ENCODE measurements around the gene PDX1.

PDX1 gene

DNA sequence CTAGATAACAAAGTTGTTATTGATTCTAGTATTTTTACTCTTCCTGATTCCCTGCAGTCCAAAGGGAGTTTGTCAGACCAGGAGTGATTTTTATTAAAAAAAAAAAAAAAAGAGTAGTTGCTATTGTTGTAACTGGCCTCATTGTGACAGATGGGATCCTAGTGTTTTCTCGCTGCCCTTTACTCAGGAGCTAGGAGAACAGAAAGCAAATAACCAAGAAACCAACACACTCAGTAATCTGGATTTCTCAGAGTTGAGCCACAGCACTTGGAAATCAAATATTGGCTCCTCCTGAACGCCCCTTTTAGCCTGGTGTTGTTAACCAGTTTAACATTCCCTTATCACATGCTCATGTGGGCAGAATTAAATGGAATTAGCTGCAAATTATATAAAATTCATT, 8.3 kb upstream of the PDX1 start:
- TF ChIP-seq ESRRG (CRISPR knock-in tag; IDR thresholded peaks at IDR 0.05) (no peak), ARNTL (CRISPR knock-in tag; IDR thresholded peaks at IDR 0.05; ENCODE audit: borderline replicate concordance, low read depth) (no peak)
- no peak for ATAC-seq

DNA sequence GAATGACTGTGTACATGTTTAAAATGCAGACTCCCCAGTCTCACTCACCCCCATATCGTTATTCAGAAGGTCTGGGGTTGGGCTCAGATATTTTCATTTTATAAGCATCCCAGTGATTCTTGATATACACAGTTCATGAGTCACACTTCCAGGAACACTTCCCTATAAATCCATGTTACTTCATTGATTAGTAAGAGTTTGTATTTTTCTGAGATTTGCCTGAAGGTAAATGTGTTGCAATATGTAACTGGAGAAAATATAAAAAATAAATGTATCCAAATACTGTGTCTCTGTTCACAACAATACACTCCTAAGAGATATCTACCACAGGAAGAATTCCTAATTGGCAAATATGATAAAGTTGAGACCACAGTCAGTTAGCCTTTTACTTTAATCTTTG, 6.6 kb upstream of the PDX1 start:
- no peak for ATAC-seq
- TF ChIP-seq ISL1 (CRISPR knock-in tag; IDR thresholded peaks at IDR 0.05): no peak
- TF ChIP-seq, protein P1, sequence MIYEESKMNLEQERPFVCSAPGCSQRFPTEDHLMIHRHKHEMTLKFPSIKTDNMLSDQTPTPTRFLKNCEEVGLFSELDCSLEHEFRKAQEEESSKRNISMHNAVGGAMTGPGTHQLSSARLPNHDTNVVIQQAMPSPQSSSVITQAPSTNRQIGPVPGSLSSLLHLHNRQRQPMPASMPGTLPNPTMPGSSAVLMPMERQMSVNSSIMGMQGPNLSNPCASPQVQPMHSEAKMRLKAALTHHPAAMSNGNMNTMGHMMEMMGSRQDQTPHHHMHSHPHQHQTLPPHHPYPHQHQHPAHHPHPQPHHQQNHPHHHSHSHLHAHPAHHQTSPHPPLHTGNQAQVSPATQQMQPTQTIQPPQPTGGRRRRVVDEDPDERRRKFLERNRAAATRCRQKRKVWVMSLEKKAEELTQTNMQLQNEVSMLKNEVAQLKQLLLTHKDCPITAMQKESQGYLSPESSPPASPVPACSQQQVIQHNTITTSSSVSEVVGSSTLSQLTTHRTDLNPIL (CRISPR knock-in tag; IDR thresholded peaks at IDR 0.05; ENCODE audit: low read depth): no peak

DNA sequence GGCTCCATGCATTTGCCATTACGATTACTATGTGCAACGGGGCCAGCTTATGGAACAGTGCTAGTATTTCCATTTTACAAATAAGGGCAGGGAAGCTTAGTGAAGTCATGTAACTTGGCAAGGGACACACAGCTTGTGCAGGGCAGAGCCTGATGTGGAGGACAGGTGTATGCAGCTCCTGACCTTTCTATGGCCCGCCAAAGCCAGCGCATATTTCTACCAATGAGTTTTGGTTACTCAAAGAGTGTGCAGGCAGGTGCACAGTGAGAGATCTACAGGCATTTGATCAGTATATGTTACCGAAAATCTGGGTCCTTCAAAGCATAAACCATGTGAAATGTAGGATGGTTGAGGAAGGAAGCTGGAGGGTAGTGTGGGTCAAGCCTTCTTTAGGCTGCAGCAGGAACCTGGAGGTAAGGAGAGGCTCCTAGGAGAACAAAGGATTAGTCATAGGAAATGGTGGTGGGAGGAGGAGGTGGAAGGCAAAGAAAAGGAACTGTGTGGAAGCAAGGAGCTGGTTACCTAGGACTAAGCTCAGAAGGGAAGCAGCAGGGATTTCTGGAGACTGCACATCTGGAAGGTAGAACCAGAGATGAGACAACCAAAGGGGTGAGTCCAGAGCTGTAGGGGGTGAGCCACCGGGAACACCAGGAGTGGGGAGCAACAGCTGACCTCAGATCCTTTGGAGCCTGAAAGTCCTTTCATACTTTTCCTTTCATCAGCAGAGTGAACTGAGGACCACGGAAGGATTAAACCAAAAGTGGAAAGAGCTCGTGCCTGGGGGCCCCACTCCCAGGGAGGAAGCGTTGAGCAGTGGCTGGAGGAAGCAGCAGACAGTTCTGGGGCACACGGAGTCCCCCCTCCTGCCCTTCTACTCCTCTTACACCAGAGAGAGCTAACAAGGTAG, 4.2 kb upstream of the PDX1 start:
- ATAC-seq: no peak

DNA sequence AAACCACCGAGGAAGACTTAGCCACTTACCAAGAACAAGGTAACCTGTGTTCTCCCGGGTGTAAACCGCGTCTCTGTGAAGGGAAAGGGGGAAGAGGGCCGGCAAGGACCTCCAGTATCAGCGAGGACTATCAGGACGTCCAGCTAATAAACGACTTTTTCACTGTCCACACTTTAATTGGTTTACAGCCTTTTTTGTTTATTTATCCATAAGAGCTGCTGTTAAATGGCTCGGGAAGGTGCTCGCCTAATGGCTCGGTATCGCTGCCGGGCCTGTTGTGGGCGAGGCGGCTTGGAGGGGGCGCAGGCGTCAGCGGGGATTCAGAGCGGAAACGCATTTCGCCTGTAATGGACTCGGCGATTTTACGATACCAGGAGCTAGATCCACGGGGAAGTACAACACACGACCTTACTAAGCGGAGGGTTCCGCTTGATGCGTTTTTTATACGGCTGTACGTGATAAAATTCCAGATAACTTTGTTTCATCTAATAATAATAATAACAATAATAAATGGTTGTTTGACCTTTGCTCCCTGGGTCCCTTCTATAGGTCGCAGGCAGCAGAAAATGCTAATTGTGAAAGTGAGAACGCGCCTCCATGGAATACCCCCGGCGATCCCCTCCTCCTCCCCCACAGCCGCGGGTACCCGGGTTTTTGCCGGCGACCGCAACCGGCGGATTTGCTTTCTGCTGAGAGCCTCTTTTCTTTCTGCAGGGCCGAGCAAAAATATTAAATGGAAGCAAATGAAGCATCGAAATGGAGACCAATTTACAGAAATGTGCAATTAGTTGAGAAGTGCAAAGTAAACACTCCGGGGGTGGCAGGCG, 2.5 kb upstream of the PDX1 start:
- no peak for ATAC-seq

More for the DNA sequence above, 4.2 kb upstream of the PDX1 start:
- no peak for TF ChIP-seq BACH2 (CRISPR knock-in tag; IDR thresholded peaks at IDR 0.05; ENCODE audit: borderline replicate concordance)
- no peak for TF ChIP-seq ESRRG (CRISPR knock-in tag; IDR thresholded peaks at IDR 0.05)
- no peak for TF ChIP-seq ZC3H10 (CRISPR knock-in tag; IDR thresholded peaks at IDR 0.05)
- no peak for TF ChIP-seq TOX (CRISPR knock-in tag; IDR thresholded peaks at IDR 0.05; ENCODE audit: borderline replicate concordance)
- TF ChIP-seq TCF4 (CRISPR knock-in tag; IDR thresholded peaks at IDR 0.05; ENCODE audit: borderline replicate concordance): no peak
- TF ChIP-seq ZFP30 (CRISPR knock-in tag; IDR thresholded peaks at IDR 0.05): no peak
- no peak for TF ChIP-seq ZNF8 (CRISPR knock-in tag; IDR thresholded peaks at IDR 0.05)
- TF ChIP-seq, protein P1 (CRISPR knock-in tag; IDR thresholded peaks at IDR 0.05; ENCODE audit: low read depth): no peak
- no peak for TF ChIP-seq ZNF565 (CRISPR knock-in tag; conservative IDR thresholded peaks at IDR 0.05; ENCODE audit: low read depth)

More for the DNA sequence above, 2.5 kb upstream of the PDX1 start:
- TF ChIP-seq, protein P2, sequence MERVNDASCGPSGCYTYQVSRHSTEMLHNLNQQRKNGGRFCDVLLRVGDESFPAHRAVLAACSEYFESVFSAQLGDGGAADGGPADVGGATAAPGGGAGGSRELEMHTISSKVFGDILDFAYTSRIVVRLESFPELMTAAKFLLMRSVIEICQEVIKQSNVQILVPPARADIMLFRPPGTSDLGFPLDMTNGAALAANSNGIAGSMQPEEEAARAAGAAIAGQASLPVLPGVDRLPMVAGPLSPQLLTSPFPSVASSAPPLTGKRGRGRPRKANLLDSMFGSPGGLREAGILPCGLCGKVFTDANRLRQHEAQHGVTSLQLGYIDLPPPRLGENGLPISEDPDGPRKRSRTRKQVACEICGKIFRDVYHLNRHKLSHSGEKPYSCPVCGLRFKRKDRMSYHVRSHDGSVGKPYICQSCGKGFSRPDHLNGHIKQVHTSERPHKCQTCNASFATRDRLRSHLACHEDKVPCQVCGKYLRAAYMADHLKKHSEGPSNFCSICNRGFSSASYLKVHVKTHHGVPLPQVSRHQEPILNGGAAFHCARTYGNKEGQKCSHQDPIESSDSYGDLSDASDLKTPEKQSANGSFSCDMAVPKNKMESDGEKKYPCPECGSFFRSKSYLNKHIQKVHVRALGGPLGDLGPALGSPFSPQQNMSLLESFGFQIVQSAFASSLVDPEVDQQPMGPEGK (CRISPR knock-in tag; IDR thresholded peaks at IDR 0.05; ENCODE audit: borderline replicate concordance): no peak
- TF ChIP-seq RARB (CRISPR knock-in tag; IDR thresholded peaks at IDR 0.05): no peak
- TF ChIP-seq TCF4 (CRISPR knock-in tag; IDR thresholded peaks at IDR 0.05; ENCODE audit: borderline replicate concordance): no peak
- TF ChIP-seq, protein P3, sequence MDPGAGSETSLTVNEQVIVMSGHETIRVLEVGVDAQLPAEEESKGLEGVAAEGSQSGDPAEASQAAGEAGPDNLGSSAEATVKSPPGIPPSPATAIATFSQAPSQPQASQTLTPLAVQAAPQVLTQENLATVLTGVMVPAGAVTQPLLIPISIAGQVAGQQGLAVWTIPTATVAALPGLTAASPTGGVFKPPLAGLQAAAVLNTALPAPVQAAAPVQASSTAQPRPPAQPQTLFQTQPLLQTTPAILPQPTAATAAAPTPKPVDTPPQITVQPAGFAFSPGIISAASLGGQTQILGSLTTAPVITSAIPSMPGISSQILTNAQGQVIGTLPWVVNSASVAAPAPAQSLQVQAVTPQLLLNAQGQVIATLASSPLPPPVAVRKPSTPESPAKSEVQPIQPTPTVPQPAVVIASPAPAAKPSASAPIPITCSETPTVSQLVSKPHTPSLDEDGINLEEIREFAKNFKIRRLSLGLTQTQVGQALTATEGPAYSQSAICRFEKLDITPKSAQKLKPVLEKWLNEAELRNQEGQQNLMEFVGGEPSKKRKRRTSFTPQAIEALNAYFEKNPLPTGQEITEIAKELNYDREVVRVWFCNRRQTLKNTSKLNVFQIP (CRISPR knock-in tag; IDR thresholded peaks at IDR 0.05; ENCODE audit: borderline replicate concordance, low read depth): no peak
- TF ChIP-seq ZNF565 (CRISPR knock-in tag; conservative IDR thresholded peaks at IDR 0.05; ENCODE audit: low read depth): no peak
- TF ChIP-seq ZC3H10 (CRISPR knock-in tag; IDR thresholded peaks at IDR 0.05): no peak
- TF ChIP-seq, protein P1 (CRISPR knock-in tag; IDR thresholded peaks at IDR 0.05; ENCODE audit: low read depth): no peak
- TF ChIP-seq ISL1 (CRISPR knock-in tag; IDR thresholded peaks at IDR 0.05): no peak
- TF ChIP-seq, protein P4, sequence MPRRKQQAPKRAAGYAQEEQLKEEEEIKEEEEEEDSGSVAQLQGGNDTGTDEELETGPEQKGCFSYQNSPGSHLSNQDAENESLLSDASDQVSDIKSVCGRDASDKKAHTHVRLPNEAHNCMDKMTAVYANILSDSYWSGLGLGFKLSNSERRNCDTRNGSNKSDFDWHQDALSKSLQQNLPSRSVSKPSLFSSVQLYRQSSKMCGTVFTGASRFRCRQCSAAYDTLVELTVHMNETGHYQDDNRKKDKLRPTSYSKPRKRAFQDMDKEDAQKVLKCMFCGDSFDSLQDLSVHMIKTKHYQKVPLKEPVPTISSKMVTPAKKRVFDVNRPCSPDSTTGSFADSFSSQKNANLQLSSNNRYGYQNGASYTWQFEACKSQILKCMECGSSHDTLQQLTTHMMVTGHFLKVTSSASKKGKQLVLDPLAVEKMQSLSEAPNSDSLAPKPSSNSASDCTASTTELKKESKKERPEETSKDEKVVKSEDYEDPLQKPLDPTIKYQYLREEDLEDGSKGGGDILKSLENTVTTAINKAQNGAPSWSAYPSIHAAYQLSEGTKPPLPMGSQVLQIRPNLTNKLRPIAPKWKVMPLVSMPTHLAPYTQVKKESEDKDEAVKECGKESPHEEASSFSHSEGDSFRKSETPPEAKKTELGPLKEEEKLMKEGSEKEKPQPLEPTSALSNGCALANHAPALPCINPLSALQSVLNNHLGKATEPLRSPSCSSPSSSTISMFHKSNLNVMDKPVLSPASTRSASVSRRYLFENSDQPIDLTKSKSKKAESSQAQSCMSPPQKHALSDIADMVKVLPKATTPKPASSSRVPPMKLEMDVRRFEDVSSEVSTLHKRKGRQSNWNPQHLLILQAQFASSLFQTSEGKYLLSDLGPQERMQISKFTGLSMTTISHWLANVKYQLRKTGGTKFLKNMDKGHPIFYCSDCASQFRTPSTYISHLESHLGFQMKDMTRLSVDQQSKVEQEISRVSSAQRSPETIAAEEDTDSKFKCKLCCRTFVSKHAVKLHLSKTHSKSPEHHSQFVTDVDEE (CRISPR knock-in tag; IDR thresholded peaks at IDR 0.05): no peak
- TF ChIP-seq GLIS3 (CRISPR knock-in tag; IDR thresholded peaks at IDR 0.05): no peak
- no peak for TF ChIP-seq TOX (CRISPR knock-in tag; IDR thresholded peaks at IDR 0.05; ENCODE audit: borderline replicate concordance)
- TF ChIP-seq PPARA (CRISPR knock-in tag; IDR thresholded peaks at IDR 0.05; ENCODE audit: borderline replicate concordance): no peak
- TF ChIP-seq ZFP30 (CRISPR knock-in tag; IDR thresholded peaks at IDR 0.05): no peak
- TF ChIP-seq SNAI2 (CRISPR knock-in tag; IDR thresholded peaks at IDR 0.05): no peak
- TF ChIP-seq ESRRG (CRISPR knock-in tag; IDR thresholded peaks at IDR 0.05): no peak
- TF ChIP-seq ARNTL (CRISPR knock-in tag; IDR thresholded peaks at IDR 0.05; ENCODE audit: borderline replicate concordance, low read depth): no peak
- no peak for TF ChIP-seq BACH2 (CRISPR knock-in tag; IDR thresholded peaks at IDR 0.05; ENCODE audit: borderline replicate concordance)
- TF ChIP-seq ZNF70 (CRISPR knock-in tag; IDR thresholded peaks at IDR 0.05): no peak

Data from SK-N-SH treated with all-trans-retinoic acid at 6 μM for 48 hours (cell line).